ENCODE data around the gene PXN. TPM values are rescaled to one million over a fixed set of nuclear protein-coding genes. Genes with fewer than 3 reads are reported as not detected.

PXN gene
- polyA plus RNA-seq, 1 experiment, result 35.0 TPM

DNA sequence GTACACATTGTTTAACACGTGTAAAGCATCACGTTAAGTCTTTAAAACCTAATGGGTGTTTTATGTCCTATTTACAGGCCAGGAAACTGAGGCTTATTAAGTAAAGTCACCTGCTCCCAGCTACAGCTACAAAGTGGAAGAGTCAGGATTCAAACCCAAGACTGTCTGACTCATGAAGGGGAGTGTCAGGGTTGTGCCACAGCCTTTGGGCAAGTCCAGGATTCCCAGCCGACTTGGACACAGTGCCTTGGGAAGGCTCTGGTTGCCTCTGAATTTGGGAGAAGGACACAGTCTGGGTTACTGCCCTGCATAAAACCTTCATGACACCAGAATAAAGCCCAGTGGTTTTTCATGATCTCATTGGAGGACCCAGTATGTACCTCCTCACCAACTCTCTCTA is 18.9 kb upstream of the PXN start:
- CTCF ChIA-PET, result interaction anchor here (0.8 to 4.5 kb wide), 3 partner anchors 18 to 83 kb away, joined by 8 to 28 read pairs (median 18); partner anchors contain the start of genes PXN and RPLP0
- H3K27ac ChIP-seq (ENCODE audit: low read depth, low read length), result no peak overlapping the region
- POLR2A ChIA-PET, result interaction anchor here (0.9 kb wide), 1 partner anchor 83 kb away, joined by 3 read pairs; the partner anchor contains the start of gene RPLP0
- TF ChIP-seq, protein P1, sequence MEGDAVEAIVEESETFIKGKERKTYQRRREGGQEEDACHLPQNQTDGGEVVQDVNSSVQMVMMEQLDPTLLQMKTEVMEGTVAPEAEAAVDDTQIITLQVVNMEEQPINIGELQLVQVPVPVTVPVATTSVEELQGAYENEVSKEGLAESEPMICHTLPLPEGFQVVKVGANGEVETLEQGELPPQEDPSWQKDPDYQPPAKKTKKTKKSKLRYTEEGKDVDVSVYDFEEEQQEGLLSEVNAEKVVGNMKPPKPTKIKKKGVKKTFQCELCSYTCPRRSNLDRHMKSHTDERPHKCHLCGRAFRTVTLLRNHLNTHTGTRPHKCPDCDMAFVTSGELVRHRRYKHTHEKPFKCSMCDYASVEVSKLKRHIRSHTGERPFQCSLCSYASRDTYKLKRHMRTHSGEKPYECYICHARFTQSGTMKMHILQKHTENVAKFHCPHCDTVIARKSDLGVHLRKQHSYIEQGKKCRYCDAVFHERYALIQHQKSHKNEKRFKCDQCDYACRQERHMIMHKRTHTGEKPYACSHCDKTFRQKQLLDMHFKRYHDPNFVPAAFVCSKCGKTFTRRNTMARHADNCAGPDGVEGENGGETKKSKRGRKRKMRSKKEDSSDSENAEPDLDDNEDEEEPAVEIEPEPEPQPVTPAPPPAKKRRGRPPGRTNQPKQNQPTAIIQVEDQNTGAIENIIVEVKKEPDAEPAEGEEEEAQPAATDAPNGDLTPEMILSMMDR (IDR thresholded peaks at IDR 0.05; ENCODE audit: low read depth, low read length), result no peak
- no peak for DNase-seq (ENCODE audit: low read depth, low spot score)
- no peaks in the 10 kb centered on the region; the same call in 1 of the 2 replicates for H3K9me3 ChIP-seq (ENCODE audit: control insufficient read depth, insufficient read depth, low read length)
- no peaks in the 10 kb centered on the region for H3K27me3 ChIP-seq (ENCODE audit: control insufficient read depth, insufficient read depth, low read length)
- no peak overlapping the region for H3K4me3 ChIP-seq (ENCODE audit: low read depth, low read length)

DNA sequence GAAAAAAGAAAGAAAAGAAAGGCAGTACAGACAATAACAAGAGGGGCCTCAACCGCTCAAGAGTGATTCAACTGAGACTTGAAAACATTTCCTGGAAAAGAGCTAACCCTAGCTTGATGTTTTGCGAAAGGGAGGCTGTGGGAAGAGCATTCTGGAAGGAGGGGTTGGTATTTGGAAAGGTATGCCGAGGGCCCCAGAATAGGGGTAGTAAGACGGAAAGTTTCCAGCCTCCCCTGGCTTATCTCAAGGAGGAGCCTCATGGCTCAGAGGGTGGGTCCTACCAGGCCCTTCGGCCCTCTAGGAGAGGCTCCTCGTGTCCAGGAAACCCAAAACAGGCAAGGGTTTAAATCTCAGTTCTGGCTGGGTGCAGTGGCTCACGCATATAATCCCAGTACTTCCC is 17.8 kb upstream of the PXN start:
- ChIA-PET POLR2A (interaction anchor here (1.0 to 1.7 kb wide), 2 partner anchors 10 to 82 kb away, joined by 3 to 5 read pairs; partner anchors contain the start of genes RNU4-1 and RPLP0), CTCF (interaction anchor here (0.6 to 4.5 kb wide), 3 partner anchors 18 to 82 kb away, joined by 3 to 28 read pairs (median 4); partner anchors contain the start of genes PXN and RPLP0)
- Histone ChIP-seq H3K27ac (ENCODE audit: low read depth, low read length) (no peak overlapping the region), H3K4me3 (ENCODE audit: low read depth, low read length) (no peak overlapping the region), H3K9me3 (ENCODE audit: control insufficient read depth, insufficient read depth, low read length) (peaks cover 5% of the 10 kb centered on the region; the same call in 1 of the 2 replicates), H3K27me3 (ENCODE audit: control insufficient read depth, insufficient read depth, low read length) (no peaks in the 10 kb centered on the region)
- TF ChIP-seq, protein P1 (IDR thresholded peaks at IDR 0.05; ENCODE audit: low read depth, low read length), result no peak
- DNase-seq (ENCODE audit: low read depth, low spot score), result no peak

DNA sequence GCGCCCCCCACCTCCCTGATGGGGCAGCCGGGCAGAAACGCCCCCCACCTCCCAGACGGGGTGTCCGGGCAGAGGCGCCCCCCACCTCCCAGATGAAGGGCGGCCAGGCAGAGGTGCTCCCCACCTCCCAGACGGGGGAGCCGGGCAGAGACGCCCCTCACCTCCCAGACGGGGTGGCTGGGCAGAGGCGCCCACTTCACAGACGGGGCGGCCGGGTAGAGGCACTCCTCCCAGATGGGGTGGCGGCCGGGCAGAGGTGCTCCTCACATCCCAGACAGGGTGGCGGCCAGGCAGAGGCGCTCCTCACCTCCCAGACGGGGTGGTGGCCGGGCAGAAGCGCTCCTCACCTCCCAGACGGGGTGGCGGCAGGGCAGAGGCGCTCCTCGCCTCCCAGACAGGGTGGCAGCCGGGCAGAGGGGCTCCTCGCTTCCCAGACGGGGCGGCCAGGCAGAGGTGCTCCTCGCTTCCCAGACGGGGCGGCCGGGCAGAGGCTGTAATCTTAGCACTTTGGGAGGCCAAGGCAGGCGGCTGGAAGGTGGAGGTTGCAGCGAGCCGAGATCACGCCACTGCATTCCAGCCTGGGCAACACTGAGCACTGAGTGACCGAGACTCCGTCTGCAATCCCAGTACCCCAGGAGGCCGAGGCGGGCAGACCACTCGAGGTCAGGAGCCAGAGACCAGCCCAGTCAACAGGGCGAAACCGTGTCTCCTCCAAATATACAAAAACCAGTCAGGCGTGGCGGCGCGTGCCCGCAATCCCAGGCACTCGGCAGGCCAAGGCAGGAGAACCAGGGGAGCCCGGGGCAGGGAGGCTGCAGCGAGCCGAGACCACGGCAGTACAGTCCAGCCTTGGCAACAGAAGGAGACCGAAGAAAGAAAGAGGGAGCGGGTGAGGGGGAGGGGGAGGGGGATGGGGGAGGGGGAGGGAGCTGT is 12.9 kb upstream of the PXN start:
- Histone ChIP-seq H3K27ac (ENCODE audit: low read depth, low read length) (no peak overlapping the region), H3K4me3 (ENCODE audit: low read depth, low read length) (no peak overlapping the region)
- POLR2A ChIA-PET, result interaction anchor here (1.1 kb wide), 1 partner anchor 77 kb away, joined by 15 read pairs; the partner anchor contains the start of gene RPLP0

DNA sequence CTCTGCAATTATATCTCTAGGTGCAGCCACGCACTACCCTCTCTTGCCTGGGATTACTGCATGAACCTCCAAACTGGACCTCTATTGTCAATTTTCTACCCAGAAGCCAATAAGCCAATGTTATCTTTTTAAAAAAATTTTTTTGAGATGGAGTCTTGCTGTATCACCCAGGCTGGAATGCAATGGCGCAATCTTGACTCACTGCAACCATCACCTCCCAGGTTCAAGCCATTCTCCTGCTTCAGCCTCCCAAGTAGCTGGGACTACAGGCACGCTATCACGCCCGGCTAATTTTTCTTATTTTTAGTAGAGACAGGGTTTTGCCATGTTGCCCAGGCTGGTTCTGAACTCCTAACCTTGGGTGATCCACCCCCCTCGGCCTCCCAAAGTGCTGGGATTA is 11.2 kb upstream of the PXN start:
- TF ChIP-seq, protein P1 (IDR thresholded peaks at IDR 0.05; ENCODE audit: low read depth, low read length), result no peak
- peaks cover 11% of the 10 kb centered on the region; the same call in 1 of the 2 replicates for H3K9me3 ChIP-seq (ENCODE audit: control insufficient read depth, insufficient read depth, low read length)
- ChIA-PET CTCF (interaction anchor here (1.2 to 3.7 kb wide), 2 partner anchors 11 to 75 kb away, joined by 3 to 21 read pairs; partner anchors contain the start of gene PXN), POLR2A (no interaction called here)
- no peaks in the 10 kb centered on the region for H3K27me3 ChIP-seq (ENCODE audit: control insufficient read depth, insufficient read depth, low read length)
- DNase-seq (ENCODE audit: low read depth, low spot score), result no peak
- no peak overlapping the region for H3K4me3 ChIP-seq (ENCODE audit: low read depth, low read length)
- H3K27ac ChIP-seq (ENCODE audit: low read depth, low read length), result no peak overlapping the region

More for the DNA sequence above, 12.9 kb upstream of the PXN start:
- Histone ChIP-seq H3K27me3 (ENCODE audit: control insufficient read depth, insufficient read depth, low read length) (no peaks in the 10 kb centered on the region), H3K9me3 (ENCODE audit: control insufficient read depth, insufficient read depth, low read length) (peaks cover 11% of the 10 kb centered on the region; the same call in 1 of the 2 replicates)
- no peak for DNase-seq (ENCODE audit: low read depth, low spot score)
- CTCF ChIA-PET, result interaction anchor here (0.6 to 0.7 kb wide), 2 partner anchors 50 to 1874 kb away, joined by 3 to 6 read pairs; no protein-coding TSS in a partner anchor
- TF ChIP-seq, protein P1 (IDR thresholded peaks at IDR 0.05; ENCODE audit: low read depth, low read length), result no peak

All from AG04450 (cell line).